Heart left ventricle (tissue), 13 donors: Measurements from ENCODE around the gene PAWR.

Experiments
- POLR2A ChIP-seq, 2 donors: fragments of 450-650 bp; IDR thresholded peaks; one replicate each; pipeline ENCODE4 v1.6.1; 2017; ENCODE audit warnings: antibody characterized with exemption in 2 of 2, mild to moderate bottlenecking in 2 of 2, moderate library complexity in 2 of 2
- TF ChIP-seq, protein P1 (sequence below), 12 donors: fragments of 200-600 bp; sonication (generic) in 4 of 12; IDR thresholded peaks; one replicate each; pipeline versions ENCODE4 v1.5.0 to v1.8.0; 2018 to 2022; ENCODE audit warnings: antibody characterized with exemption in 12 of 12, mild to moderate bottlenecking in 5 of 12
- donor health status: ischemic (EF 13 %, LVEDD 7.1; RV severe dilation, severe dysfunction).
- donor health status: DM: no; HTN: yes; CAD: no.
- donor health status: DM: no; HTN: no; CAD: no.
- donor health status: ischemic (EF 25% LVEDD 6.9; RV normal size, moderate dysfunction).
- donor health status: ischemic (EF 25% LVEDD 5.7; RV mildly dilated, moderate dysfunction).
- donor health status: ischemic (EF 35%, LVEDD 5.7; RV mildly dilated, moderate dysfunction).
- donor health status: nonischemic (EF 11% LVEDD 7.7; RV severe dilation, severe dysfunction).
- donor health status: DM: yes; HTN: yes; CAD: no.
- donor health status: PGD.
- donor health status: ischemic (EF 29% LVEDD 5.4; RV normal size, mild dysfunction).
- donor health status: nonischemic (EF 23%, LVEDD 6.1; RV moderate dilation, normal function).

GRCh38 chr12:79696416-79696815 is 5.7 kb upstream of the PAWR start:
- TF ChIP-seq, protein P1, sequence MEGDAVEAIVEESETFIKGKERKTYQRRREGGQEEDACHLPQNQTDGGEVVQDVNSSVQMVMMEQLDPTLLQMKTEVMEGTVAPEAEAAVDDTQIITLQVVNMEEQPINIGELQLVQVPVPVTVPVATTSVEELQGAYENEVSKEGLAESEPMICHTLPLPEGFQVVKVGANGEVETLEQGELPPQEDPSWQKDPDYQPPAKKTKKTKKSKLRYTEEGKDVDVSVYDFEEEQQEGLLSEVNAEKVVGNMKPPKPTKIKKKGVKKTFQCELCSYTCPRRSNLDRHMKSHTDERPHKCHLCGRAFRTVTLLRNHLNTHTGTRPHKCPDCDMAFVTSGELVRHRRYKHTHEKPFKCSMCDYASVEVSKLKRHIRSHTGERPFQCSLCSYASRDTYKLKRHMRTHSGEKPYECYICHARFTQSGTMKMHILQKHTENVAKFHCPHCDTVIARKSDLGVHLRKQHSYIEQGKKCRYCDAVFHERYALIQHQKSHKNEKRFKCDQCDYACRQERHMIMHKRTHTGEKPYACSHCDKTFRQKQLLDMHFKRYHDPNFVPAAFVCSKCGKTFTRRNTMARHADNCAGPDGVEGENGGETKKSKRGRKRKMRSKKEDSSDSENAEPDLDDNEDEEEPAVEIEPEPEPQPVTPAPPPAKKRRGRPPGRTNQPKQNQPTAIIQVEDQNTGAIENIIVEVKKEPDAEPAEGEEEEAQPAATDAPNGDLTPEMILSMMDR (IDR thresholded peaks at IDR 0.05) = no peak
- no peak for TF ChIP-seq POLR2A (IDR thresholded peaks at IDR 0.05)
